ENCODE data around the gene SEZ6L. TPM values are rescaled to one million over a fixed set of nuclear protein-coding genes. Genes with fewer than 3 reads are reported as not detected.

SEZ6L gene
- total RNA-seq, 2 experiments from 2014 or later = not detected

- ATAC-seq (ENCODE audit: low read depth) = no peak
- POLR2A ChIA-PET = no interaction called here
- Mint-ChIP-seq H3K9me3 (no peaks in the 10 kb centered on the region), H3K36me3 (no peaks in the 10 kb centered on the region), H3K27me3 (peaks cover 7% of the 10 kb centered on the region), H3K4me3 (no peak overlapping the region), H3K27ac (no peak overlapping the region), H3K4me1 (no peaks in the 10 kb centered on the region)
- no peak for DNase-seq
These were observed 107.4 kb downstream of the SEZ6L start for GRCh38 chr22:26276529-26277160.

- ATAC-seq (ENCODE audit: low read depth) = no peak
- no peak for DNase-seq
- Mint-ChIP-seq H3K4me3 (no peak overlapping the region), H3K36me3 (no peaks in the 10 kb centered on the region), H3K9me3 (no peaks in the 10 kb centered on the region), H3K4me1 (peaks cover 5% of the 10 kb centered on the region), H3K27me3 (peaks cover 13% of the 10 kb centered on the region), H3K27ac (no peak overlapping the region)
- POLR2A ChIA-PET = no interaction called here
These were observed 112.7 kb downstream of the SEZ6L start for GRCh38 chr22:26281941-26282340.

- H3K4me1 Mint-ChIP-seq = peaks cover 5% of the 10 kb centered on the region
- no peak overlapping the region for H3K4me3 Mint-ChIP-seq
- ATAC-seq (ENCODE audit: low read depth) (no peak), DNase-seq (no peak)
- no peak overlapping the region for H3K27ac Mint-ChIP-seq
- H3K36me3 Mint-ChIP-seq = no peaks in the 10 kb centered on the region
- POLR2A ChIA-PET = no interaction called here
- no peaks in the 10 kb centered on the region for H3K9me3 Mint-ChIP-seq
- H3K27me3 Mint-ChIP-seq = peaks cover 11% of the 10 kb centered on the region
These were observed 114.1 kb downstream of the SEZ6L start for GRCh38 chr22:26283330-26283729.

- peaks cover 14% of the 10 kb centered on the region for H3K27me3 Mint-ChIP-seq
- no peaks in the 10 kb centered on the region for H3K36me3 Mint-ChIP-seq
- ATAC-seq (ENCODE audit: low read depth) = no peak
- no peak for DNase-seq
- H3K4me1 Mint-ChIP-seq = peaks cover 5% of the 10 kb centered on the region
- no peak overlapping the region for H3K4me3 Mint-ChIP-seq
- H3K27ac Mint-ChIP-seq = no peak overlapping the region
- POLR2A ChIA-PET = no interaction called here
- no peaks in the 10 kb centered on the region for H3K9me3 Mint-ChIP-seq
These were observed 116.4 kb downstream of the SEZ6L start for GRCh38 chr22:26285632-26286031.

GRCh38 chr22:26286091-26286820 lies 117.0 kb downstream of the SEZ6L start:
- H3K4me3 Mint-ChIP-seq = no peak overlapping the region
- H3K9me3 Mint-ChIP-seq = no peaks in the 10 kb centered on the region
- no peak overlapping the region for H3K27ac Mint-ChIP-seq
- ATAC-seq (ENCODE audit: low read depth) (no peak), DNase-seq (no peak)
- POLR2A ChIA-PET = no interaction called here
- H3K27me3 Mint-ChIP-seq = peaks cover 14% of the 10 kb centered on the region
- H3K4me1 Mint-ChIP-seq = peaks cover 5% of the 10 kb centered on the region
- no peaks in the 10 kb centered on the region for H3K36me3 Mint-ChIP-seq

GRCh38 chr22:26287382-26288225 lies 118.3 kb downstream of the SEZ6L start:
- POLR2A ChIA-PET = no interaction called here
- DNase-seq = no peak
- H3K4me1 Mint-ChIP-seq = peaks cover 5% of the 10 kb centered on the region
- H3K27me3 Mint-ChIP-seq = peaks cover 14% of the 10 kb centered on the region
- H3K36me3 Mint-ChIP-seq = no peaks in the 10 kb centered on the region
- no peaks in the 10 kb centered on the region for H3K9me3 Mint-ChIP-seq
- H3K27ac Mint-ChIP-seq = no peak overlapping the region
- no peak overlapping the region for H3K4me3 Mint-ChIP-seq
- no peak for ATAC-seq (ENCODE audit: low read depth)

GRCh38 chr22:26289611-26290101 lies 120.4 kb downstream of the SEZ6L start:
- Mint-ChIP-seq H3K4me3 (no peak overlapping the region), H3K27me3 (peaks cover 14% of the 10 kb centered on the region), H3K9me3 (peaks cover 1% of the 10 kb centered on the region), H3K36me3 (no peaks in the 10 kb centered on the region), H3K27ac (no peak overlapping the region), H3K4me1 (peaks cover 10% of the 10 kb centered on the region)
- ATAC-seq (ENCODE audit: low read depth) = no peak
- DNase-seq = no peak
- POLR2A ChIA-PET = no interaction called here

- Mint-ChIP-seq H3K36me3 (no peaks in the 10 kb centered on the region), H3K4me3 (no peak overlapping the region), H3K27me3 (peaks cover 8% of the 10 kb centered on the region), H3K27ac (no peak overlapping the region), H3K9me3 (peaks cover 2% of the 10 kb centered on the region), H3K4me1 (peaks cover 15% of the 10 kb centered on the region)
- POLR2A ChIA-PET = no interaction called here
- ATAC-seq (ENCODE audit: low read depth) = no peak
- no peak for DNase-seq
These were observed 122.8 kb downstream of the SEZ6L start for GRCh38 chr22:26291940-26292666.

- POLR2A ChIA-PET = no interaction called here
- Mint-ChIP-seq H3K9me3 (peaks cover 2% of the 10 kb centered on the region), H3K27me3 (peaks cover 8% of the 10 kb centered on the region), H3K4me3 (no peak overlapping the region), H3K36me3 (no peaks in the 10 kb centered on the region), H3K4me1 (peaks cover 16% of the 10 kb centered on the region), H3K27ac (no peak overlapping the region)
- no peak for ATAC-seq (ENCODE audit: low read depth)
- no peak for DNase-seq
These were observed 123.4 kb downstream of the SEZ6L start for GRCh38 chr22:26292667-26292995.

GRCh38 chr22:26295563-26296126 lies 126.4 kb downstream of the SEZ6L start:
- ATAC-seq (ENCODE audit: low read depth) (no peak), DNase-seq (no peak)
- POLR2A ChIA-PET = no interaction called here
- H3K4me1 Mint-ChIP-seq = peaks cover 18% of the 10 kb centered on the region
- peaks cover 2% of the 10 kb centered on the region for H3K9me3 Mint-ChIP-seq
- H3K27me3 Mint-ChIP-seq = no peaks in the 10 kb centered on the region
- H3K27ac Mint-ChIP-seq = peak overlapping the region; percentile 85
- no peaks in the 10 kb centered on the region for H3K36me3 Mint-ChIP-seq
- peak overlapping the region; percentile 78 for H3K4me3 Mint-ChIP-seq

- H3K4me1 Mint-ChIP-seq = peaks cover 18% of the 10 kb centered on the region
- DNase-seq (no peak), ATAC-seq (ENCODE audit: low read depth) (no peak)
- H3K27ac Mint-ChIP-seq = no peak overlapping the region
- peaks cover 15% of the 10 kb centered on the region for H3K27me3 Mint-ChIP-seq
- peaks cover 4% of the 10 kb centered on the region for H3K9me3 Mint-ChIP-seq
- POLR2A ChIA-PET = no interaction called here
- H3K4me3 Mint-ChIP-seq = no peak overlapping the region
- H3K36me3 Mint-ChIP-seq = no peaks in the 10 kb centered on the region
These were observed 129.5 kb downstream of the SEZ6L start for GRCh38 chr22:26298605-26299310.

GRCh38 chr22:26302726-26303125 lies 133.5 kb downstream of the SEZ6L start:
- POLR2A ChIA-PET = interaction anchor here (0.6 kb wide), 1 partner anchor 526 kb away, joined by 3 read pairs; no protein-coding TSS in a partner anchor
- H3K9me3 Mint-ChIP-seq = peaks cover 2% of the 10 kb centered on the region
- H3K27me3 Mint-ChIP-seq = peaks cover 27% of the 10 kb centered on the region
- peaks cover under 1% of the 10 kb centered on the region for H3K4me1 Mint-ChIP-seq
- H3K27ac Mint-ChIP-seq = no peak overlapping the region
- H3K36me3 Mint-ChIP-seq = no peaks in the 10 kb centered on the region
- H3K4me3 Mint-ChIP-seq = no peak overlapping the region
- DNase-seq = no peak
- ATAC-seq (ENCODE audit: low read depth) = no peak
